ENCODE results near the gene SSC4D. TPM values are rescaled to one million over a fixed set of nuclear protein-coding genes. Genes with fewer than 3 reads are reported as not detected.

SSC4D gene
- total RNA-seq, 1 experiment from 2014 or later: 0.58 TPM

- H3K9me3 Mint-ChIP-seq (ENCODE audit: unreplicated experiment): no peaks in the 10 kb centered on the region
- intact Hi-C loops (cut with micrococcal nuclease): no loop called here
- TF ChIP-seq, protein P1, sequence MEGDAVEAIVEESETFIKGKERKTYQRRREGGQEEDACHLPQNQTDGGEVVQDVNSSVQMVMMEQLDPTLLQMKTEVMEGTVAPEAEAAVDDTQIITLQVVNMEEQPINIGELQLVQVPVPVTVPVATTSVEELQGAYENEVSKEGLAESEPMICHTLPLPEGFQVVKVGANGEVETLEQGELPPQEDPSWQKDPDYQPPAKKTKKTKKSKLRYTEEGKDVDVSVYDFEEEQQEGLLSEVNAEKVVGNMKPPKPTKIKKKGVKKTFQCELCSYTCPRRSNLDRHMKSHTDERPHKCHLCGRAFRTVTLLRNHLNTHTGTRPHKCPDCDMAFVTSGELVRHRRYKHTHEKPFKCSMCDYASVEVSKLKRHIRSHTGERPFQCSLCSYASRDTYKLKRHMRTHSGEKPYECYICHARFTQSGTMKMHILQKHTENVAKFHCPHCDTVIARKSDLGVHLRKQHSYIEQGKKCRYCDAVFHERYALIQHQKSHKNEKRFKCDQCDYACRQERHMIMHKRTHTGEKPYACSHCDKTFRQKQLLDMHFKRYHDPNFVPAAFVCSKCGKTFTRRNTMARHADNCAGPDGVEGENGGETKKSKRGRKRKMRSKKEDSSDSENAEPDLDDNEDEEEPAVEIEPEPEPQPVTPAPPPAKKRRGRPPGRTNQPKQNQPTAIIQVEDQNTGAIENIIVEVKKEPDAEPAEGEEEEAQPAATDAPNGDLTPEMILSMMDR (IDR thresholded peaks at IDR 0.05; ENCODE audit: unreplicated experiment): no peak
- H3K36me3 Mint-ChIP-seq (ENCODE audit: insufficient read depth, unreplicated experiment): peaks cover 41% of the 10 kb centered on the region
- POLR2A ChIA-PET: interaction anchor here (0.9 to 5.9 kb wide), 5 partner anchors 9 to 38 kb away, joined by 3 to 130 read pairs (median 33); no protein-coding TSS in a partner anchor
- peaks cover 35% of the 10 kb centered on the region for H3K4me1 Mint-ChIP-seq (ENCODE audit: insufficient read depth, unreplicated experiment)
- H3K27me3 Mint-ChIP-seq (ENCODE audit: insufficient read depth, unreplicated experiment): no peaks in the 10 kb centered on the region
- no peak overlapping the region for H3K27ac Mint-ChIP-seq (ENCODE audit: low read depth, unreplicated experiment)
- DNase-seq (ENCODE audit: unreplicated experiment): no peak
- peak overlapping the region; percentile 47 for H3K4me3 Mint-ChIP-seq (ENCODE audit: unreplicated experiment)
- no TSS peak for BruUV-seq (replicated peaks)
- CTCF ChIA-PET: interaction anchor here (0.7 to 1.9 kb wide), 4 partner anchors 34 to 65 kb away, joined by 3 to 8 read pairs (median 3); no protein-coding TSS in a partner anchor
Measured at GRCh38 chr7:76356115-76356514, 53.4 kb downstream of the SSC4D start.

- no peaks in the 10 kb centered on the region for H3K27me3 Mint-ChIP-seq (ENCODE audit: insufficient read depth, unreplicated experiment)
- no peak overlapping the region for H3K27ac Mint-ChIP-seq (ENCODE audit: low read depth, unreplicated experiment)
- BruUV-seq (replicated peaks): no TSS peak
- ChIA-PET POLR2A (interaction anchor here (0.7 to 5.9 kb wide), 3 partner anchors 21 to 35 kb away, joined by 3 to 130 read pairs (median 4); no protein-coding TSS in a partner anchor), CTCF (interaction anchor here (1.0 to 1.3 kb wide), 2 partner anchors 10 to 64 kb away, joined by 3 to 4 read pairs; no protein-coding TSS in a partner anchor)
- H3K9me3 Mint-ChIP-seq (ENCODE audit: unreplicated experiment): no peaks in the 10 kb centered on the region
- peak overlapping the region; percentile 47 for H3K4me3 Mint-ChIP-seq (ENCODE audit: unreplicated experiment)
- peaks cover 34% of the 10 kb centered on the region for H3K4me1 Mint-ChIP-seq (ENCODE audit: insufficient read depth, unreplicated experiment)
- peaks cover 49% of the 10 kb centered on the region for H3K36me3 Mint-ChIP-seq (ENCODE audit: insufficient read depth, unreplicated experiment)
- intact Hi-C loops (cut with micrococcal nuclease): no loop called here
- no peak for DNase-seq (ENCODE audit: unreplicated experiment)
- TF ChIP-seq, protein P1 (IDR thresholded peaks at IDR 0.05; ENCODE audit: unreplicated experiment): no peak
Measured at GRCh38 chr7:76354981-76355730, 54.3 kb downstream of the SSC4D start.

DNA sequence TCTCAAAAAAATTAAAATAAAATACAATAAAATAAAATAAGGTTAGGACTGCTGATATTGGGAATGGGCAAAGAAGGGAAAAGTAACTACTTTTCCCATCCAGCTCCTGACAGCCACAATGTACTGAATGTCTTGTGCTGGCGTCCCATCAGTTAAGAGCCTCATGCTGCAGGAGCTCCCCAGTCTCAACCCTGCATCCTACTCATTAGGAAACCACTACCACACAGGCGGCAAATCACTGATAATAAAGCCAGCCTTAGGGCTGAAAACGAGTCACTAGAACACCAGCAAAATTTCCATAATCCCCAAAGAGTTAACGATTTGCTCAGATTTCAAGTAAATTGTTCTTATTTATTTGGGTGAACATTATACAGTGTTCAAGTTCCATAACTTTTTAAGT is 55.0 kb downstream of the SSC4D start:
- H3K9me3 Mint-ChIP-seq (ENCODE audit: unreplicated experiment): no peaks in the 10 kb centered on the region
- no TSS peak for BruUV-seq (replicated peaks)
- TF ChIP-seq, protein P1 (IDR thresholded peaks at IDR 0.05; ENCODE audit: unreplicated experiment): no peak
- ChIA-PET CTCF (interaction anchor here (1.3 kb wide), 1 partner anchor 63 kb away, joined by 3 read pairs; no protein-coding TSS in a partner anchor), POLR2A (interaction anchor here (1.3 kb wide), 1 partner anchor 20 kb away, joined by 4 read pairs; no protein-coding TSS in a partner anchor)
- H3K4me3 Mint-ChIP-seq (ENCODE audit: unreplicated experiment): no peak overlapping the region
- H3K36me3 Mint-ChIP-seq (ENCODE audit: insufficient read depth, unreplicated experiment): peaks cover 55% of the 10 kb centered on the region
- no peaks in the 10 kb centered on the region for H3K27me3 Mint-ChIP-seq (ENCODE audit: insufficient read depth, unreplicated experiment)
- intact Hi-C loops (cut with micrococcal nuclease): no loop called here
- peaks cover 28% of the 10 kb centered on the region for H3K4me1 Mint-ChIP-seq (ENCODE audit: insufficient read depth, unreplicated experiment)
- DNase-seq (ENCODE audit: unreplicated experiment): no peak
- no peak overlapping the region for H3K27ac Mint-ChIP-seq (ENCODE audit: low read depth, unreplicated experiment)

DNA sequence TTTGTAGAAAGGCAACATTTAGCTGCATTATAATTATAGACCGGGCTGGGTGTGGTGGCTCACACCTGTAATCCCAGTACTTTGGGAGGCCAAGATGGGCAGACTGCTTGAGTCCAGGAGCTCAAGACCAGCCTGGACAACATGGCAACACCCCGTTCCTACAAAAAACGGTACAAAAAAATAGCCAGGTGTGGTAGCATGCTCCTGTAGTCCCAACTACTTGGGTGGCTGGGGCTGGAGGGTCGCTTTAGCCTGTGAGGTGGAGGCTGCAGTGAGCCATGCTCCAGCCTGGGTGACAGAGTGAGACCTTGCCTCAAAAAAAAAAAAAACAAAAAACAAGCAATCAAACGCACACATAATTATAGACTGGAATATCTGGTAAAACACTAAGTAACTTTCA is 55.8 kb downstream of the SSC4D start:
- TF ChIP-seq, protein P1 (IDR thresholded peaks at IDR 0.05; ENCODE audit: unreplicated experiment): no peak
- POLR2A ChIA-PET: interaction anchor here (0.9 to 1.5 kb wide), 4 partner anchors 12 to 35 kb away, joined by 3 to 5 read pairs (median 3); no protein-coding TSS in a partner anchor
- no TSS peak for BruUV-seq (replicated peaks)
- no peaks in the 10 kb centered on the region for H3K9me3 Mint-ChIP-seq (ENCODE audit: unreplicated experiment)
- peaks cover 63% of the 10 kb centered on the region for H3K36me3 Mint-ChIP-seq (ENCODE audit: insufficient read depth, unreplicated experiment)
- CTCF ChIA-PET: no interaction called here
- H3K4me1 Mint-ChIP-seq (ENCODE audit: insufficient read depth, unreplicated experiment): peaks cover 27% of the 10 kb centered on the region
- no peak overlapping the region for H3K4me3 Mint-ChIP-seq (ENCODE audit: unreplicated experiment)
- no peaks in the 10 kb centered on the region for H3K27me3 Mint-ChIP-seq (ENCODE audit: insufficient read depth, unreplicated experiment)
- no peak for DNase-seq (ENCODE audit: unreplicated experiment)
- no peak overlapping the region for H3K27ac Mint-ChIP-seq (ENCODE audit: low read depth, unreplicated experiment)
- intact Hi-C loops (cut with micrococcal nuclease): no loop called here

All from MCF 10A (cell line).